ENCODE measurements around the gene STK38. TPM values are rescaled to one million over a fixed set of nuclear protein-coding genes. Genes with fewer than 3 reads are reported as not detected.

Gene STK38
- total RNA-seq, 1 donor from 2014 or later, result 22.3 TPM

GRCh38 chr6:36560822-36561221 lies 13.5 kb upstream of the STK38 start:
- no peak for TF ChIP-seq CTCF (IDR thresholded peaks at IDR 0.05; ENCODE audit: insufficient read depth, low read length, poor library complexity, severe bottlenecking)
- DNase-seq (ENCODE audit: low read depth), result no peak
- no peak overlapping the region for H3K4me3 ChIP-seq (ENCODE audit: low read depth, low read length)
- H3K36me3 ChIP-seq (ENCODE audit: control insufficient read depth, insufficient read depth, low read length), result no peaks in the 10 kb centered on the region
- no peaks in the 10 kb centered on the region for H3K27me3 ChIP-seq (ENCODE audit: control insufficient read depth, insufficient read depth, low read length)

- Histone ChIP-seq H3K36me3 (ENCODE audit: control insufficient read depth, insufficient read depth, low read length) (no peaks in the 10 kb centered on the region), H3K27me3 (ENCODE audit: control insufficient read depth, insufficient read depth, low read length) (no peaks in the 10 kb centered on the region), H3K4me3 (ENCODE audit: low read depth, low read length) (no peak overlapping the region)
- no peak for TF ChIP-seq CTCF (IDR thresholded peaks at IDR 0.05; ENCODE audit: insufficient read depth, low read length, poor library complexity, severe bottlenecking)
- DNase-seq (ENCODE audit: low read depth), result no peak
These were observed 11.9 kb upstream of the STK38 start for GRCh38 chr6:36559011-36559793.

GRCh38 chr6:36556281-36556680 lies 9.0 kb upstream of the STK38 start:
- Histone ChIP-seq H3K27me3 (ENCODE audit: control insufficient read depth, insufficient read depth, low read length) (no peaks in the 10 kb centered on the region), H3K4me3 (ENCODE audit: low read depth, low read length) (no peak overlapping the region), H3K36me3 (ENCODE audit: control insufficient read depth, insufficient read depth, low read length) (no peaks in the 10 kb centered on the region)
- TF ChIP-seq CTCF (IDR thresholded peaks at IDR 0.05; ENCODE audit: insufficient read depth, low read length, poor library complexity, severe bottlenecking), result no peak
- DNase-seq (ENCODE audit: low read depth), result no peak

GRCh38 chr6:36555750-36556252 lies 8.5 kb upstream of the STK38 start:
- no peak for DNase-seq (ENCODE audit: low read depth)
- Histone ChIP-seq H3K36me3 (ENCODE audit: control insufficient read depth, insufficient read depth, low read length) (no peaks in the 10 kb centered on the region), H3K4me3 (ENCODE audit: low read depth, low read length) (no peak overlapping the region), H3K27me3 (ENCODE audit: control insufficient read depth, insufficient read depth, low read length) (no peaks in the 10 kb centered on the region)
- TF ChIP-seq CTCF (IDR thresholded peaks at IDR 0.05; ENCODE audit: insufficient read depth, low read length, poor library complexity, severe bottlenecking), result no peak

DNA sequence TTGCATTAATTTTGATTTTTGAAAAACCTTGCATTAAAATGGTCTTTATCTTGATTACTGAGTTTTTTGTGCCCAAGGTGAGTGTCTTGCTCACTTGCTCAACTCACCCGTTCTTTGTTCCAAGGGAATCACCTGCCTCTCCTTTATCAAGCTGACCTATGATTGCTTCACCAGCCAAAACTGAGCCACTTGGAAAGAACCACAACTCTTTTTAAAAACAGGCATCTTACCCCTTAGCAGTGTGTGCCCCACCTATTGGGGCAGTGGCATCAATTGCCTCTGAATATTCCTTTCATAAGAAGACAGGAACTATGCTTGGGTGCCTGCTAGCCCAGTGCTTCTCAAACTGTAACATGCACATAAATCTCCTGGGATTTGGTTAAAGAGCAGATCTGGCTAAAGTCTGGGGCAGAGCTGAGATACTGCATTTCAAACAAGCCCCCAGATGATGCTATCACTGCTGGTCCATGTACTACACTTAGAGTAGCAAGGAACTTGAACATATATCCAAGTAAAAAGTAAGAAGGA lies 3.3 kb upstream of the STK38 start:
- H3K4me3 ChIP-seq (ENCODE audit: low read depth, low read length), result no peak overlapping the region
- no peak for TF ChIP-seq CTCF (IDR thresholded peaks at IDR 0.05; ENCODE audit: insufficient read depth, low read length, poor library complexity, severe bottlenecking)
- DNase-seq (ENCODE audit: low read depth), result no peak
- no peaks in the 10 kb centered on the region for H3K27me3 ChIP-seq (ENCODE audit: control insufficient read depth, insufficient read depth, low read length)
- H3K36me3 ChIP-seq (ENCODE audit: control insufficient read depth, insufficient read depth, low read length), result no peaks in the 10 kb centered on the region

Measured in kidney epithelial cell (primary cell).